GM19395 (cell line): ENCODE results near the gene EIF4G1.

Experiments used
- ATAC-seq: cut with Tn5 transposase; IDR thresholded peaks from one replicate; pipeline ENCODE4 v1.9.1; 2021; ENCODE audit warnings: mild to moderate bottlenecking, moderate library complexity; ENCODE audit not compliant: unreplicated experiment

The EIF4G1 gene

DNA sequence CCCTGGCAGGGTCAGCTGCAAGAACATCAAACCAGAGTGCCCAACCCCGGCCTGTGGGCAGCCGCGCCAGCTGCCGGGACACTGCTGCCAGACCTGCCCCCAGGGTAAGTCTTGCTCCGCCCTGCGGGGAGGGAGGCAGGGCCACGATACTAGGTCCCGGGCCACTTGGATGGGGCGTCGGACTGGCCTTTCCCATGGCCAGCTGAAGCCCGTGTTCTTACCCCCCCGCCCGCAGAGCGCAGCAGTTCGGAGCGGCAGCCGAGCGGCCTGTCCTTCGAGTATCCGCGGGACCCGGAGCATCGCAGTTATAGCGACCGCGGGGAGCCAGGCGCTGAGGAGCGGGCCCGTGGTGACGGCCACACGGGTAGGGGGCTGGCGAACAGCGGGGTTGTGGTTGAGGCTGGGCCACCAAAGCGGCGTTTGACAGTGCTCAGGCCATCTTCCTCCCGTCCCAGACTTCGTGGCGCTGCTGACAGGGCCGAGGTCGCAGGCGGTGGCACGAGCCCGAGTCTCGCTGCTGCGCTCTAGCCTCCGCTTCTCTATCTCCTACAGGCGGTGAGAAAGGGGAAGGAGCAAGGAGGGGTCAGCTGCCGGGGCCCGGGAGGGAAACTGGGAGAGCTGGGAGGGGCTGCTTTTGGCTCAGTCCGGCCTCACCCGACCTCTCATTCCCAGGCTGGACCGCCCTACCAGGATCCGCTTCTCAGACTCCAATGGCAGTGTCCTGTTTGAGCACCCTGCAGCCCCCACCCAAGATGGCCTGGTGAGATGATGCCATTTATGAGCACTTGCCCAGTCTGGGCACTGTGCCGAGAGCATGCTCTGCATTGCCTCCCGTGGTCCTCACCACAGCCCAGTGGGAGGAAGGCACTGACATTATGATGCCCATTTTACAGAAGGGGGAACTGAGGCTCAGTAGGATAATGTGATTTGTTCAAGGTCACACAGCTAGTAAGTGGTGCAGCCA is 67.1 kb downstream of the EIF4G1 start:
- ATAC-seq: no peak

- no peak for ATAC-seq
Measured at GRCh38 chr3:184382326-184383032, 68.1 kb downstream of the EIF4G1 start.

GRCh38 chr3:184383033-184383740 is 68.8 kb downstream of the EIF4G1 start:
- ATAC-seq: no peak

GRCh38 chr3:184384342-184384741 is 69.9 kb downstream of the EIF4G1 start:
- ATAC-seq: no peak
